ENCODE data around the gene COL24A1. TPM values are rescaled to one million over a fixed set of nuclear protein-coding genes. Genes with fewer than 3 reads are reported as not detected.
A peak's percentile ranks its signal among the peaks of the same experiment; 100 is the strongest.
"Not testable (repeated sequence)": the region's sequence is repeated elsewhere in the genome, so short reads cannot be mapped to it uniquely, and the experiment has no call there.

The COL24A1 gene
- total RNA-seq, 1 experiment from 2014 or later: 0.06 TPM

GRCh38 chr1:86082183-86082582, 74.4 kb downstream of the COL24A1 start:
- DNase-seq (ENCODE audit: low read depth): no peak

GRCh38 chr1:86072474-86072873, 84.1 kb downstream of the COL24A1 start:
- not testable (repeated sequence) for DNase-seq (ENCODE audit: low read depth)

GRCh38 chr1:86071870-86072269, 84.7 kb downstream of the COL24A1 start:
- DNase-seq (ENCODE audit: low read depth): not testable (repeated sequence)

GRCh38 chr1:86069757-86070145, 86.8 kb downstream of the COL24A1 start:
- no peak for DNase-seq (ENCODE audit: low read depth)

- DNase-seq (ENCODE audit: low read depth): peak; percentile 35
Observed at GRCh38 chr1:86068841-86069756, 87.5 kb downstream of the COL24A1 start.

- DNase-seq (ENCODE audit: low read depth): no peak
Observed at GRCh38 chr1:86068271-86068721, 88.3 kb downstream of the COL24A1 start.

- no peak for DNase-seq (ENCODE audit: low read depth)
Observed at GRCh38 chr1:86067626-86068025, 88.9 kb downstream of the COL24A1 start.

- no peak for DNase-seq (ENCODE audit: low read depth)
Observed at GRCh38 chr1:86064899-86065298, 91.7 kb downstream of the COL24A1 start.

- no peak for DNase-seq (ENCODE audit: low read depth)
Observed at GRCh38 chr1:86063721-86064120, 92.9 kb downstream of the COL24A1 start.

GRCh38 chr1:86062453-86062852, 94.1 kb downstream of the COL24A1 start:
- peak; percentile 42 for DNase-seq (ENCODE audit: low read depth)

- DNase-seq (ENCODE audit: low read depth): no peak
Observed at GRCh38 chr1:86061551-86061990, 95.0 kb downstream of the COL24A1 start.

- no peak for DNase-seq (ENCODE audit: low read depth)
Observed at GRCh38 chr1:86054396-86054795, 102.2 kb downstream of the COL24A1 start.

GRCh38 chr1:86052948-86053698, 103.4 kb downstream of the COL24A1 start:
- DNase-seq (ENCODE audit: low read depth): no peak

- DNase-seq (ENCODE audit: low read depth): no peak
Observed at GRCh38 chr1:86035101-86035500, 121.5 kb downstream of the COL24A1 start.

- no peak for DNase-seq (ENCODE audit: low read depth)
Observed at GRCh38 chr1:86030180-86030579, 126.4 kb downstream of the COL24A1 start.

GRCh38 chr1:86018283-86018923, 138.2 kb downstream of the COL24A1 start:
- peak; percentile 37 for DNase-seq (ENCODE audit: low read depth)

- DNase-seq (ENCODE audit: low read depth): no peak
Observed at GRCh38 chr1:86016076-86016759, 140.4 kb downstream of the COL24A1 start.

GRCh38 chr1:86015375-86015774, 141.2 kb downstream of the COL24A1 start:
- DNase-seq (ENCODE audit: low read depth): no peak

- no peak for DNase-seq (ENCODE audit: low read depth)
Observed at GRCh38 chr1:86000601-86001000, 156.0 kb downstream of the COL24A1 start.

GRCh38 chr1:85998105-85998855, 158.3 kb downstream of the COL24A1 start:
- no peak for DNase-seq (ENCODE audit: low read depth)

- peak; percentile 31 for DNase-seq (ENCODE audit: low read depth)
Observed at GRCh38 chr1:85992791-85993190, 163.8 kb downstream of the COL24A1 start.

Data from Daoy (cell line).